Endothelial cell of umbilical vein (primary cell): Measurements from ENCODE around the gene SMG9. TPM values are rescaled to one million over a fixed set of nuclear protein-coding genes. Genes with fewer than 3 reads are reported as not detected.

Experiments used
- BruUV-seq: library from RNA; stranded (reverse); fragments of 400-500 nt; replicated peaks from 2 replicates; lab custom pipeline; 2021; lab: Mats Ljungman, UMichigan
- CTCF ChIA-PET: fragments of 300-600, 350-600 bp; sonication (Branson Sonifier 250); formaldehyde crosslinking; loops from one replicate; lab custom pipeline; 2021; ENCODE audit warnings: antibody characterized with exemption, inconsistent platforms; lab: Charles Lee
- POLR2A ChIA-PET: fragments of 300-600, 350-600 bp; sonication (Branson Sonifier 250); formaldehyde crosslinking; loops from one replicate; lab custom pipeline; 2021; ENCODE audit warnings: antibody characterized with exemption, inconsistent platforms; lab: Charles Lee
- DNase-seq: peaks from one replicate; pipeline ENCODE4 v3.0.0-alpha.2; 2011; ENCODE audit warnings: low read depth, low spot score
- FAIRE-seq: peaks from 2 replicates; lab custom pipeline; 2011; peaks lifted over from hg19 to GRCh38; lab: Jason Lieb, UNC
- H2AFZ ChIP-seq: 2 replicates; pipeline ENCODE4 v1.6.0; 2012; ENCODE audit warnings: low read depth, low read length, control low read depth, inconsistent platforms
- H3K27ac ChIP-seq: 2 replicates; pipeline ENCODE4 v1.5.1; 2011; ENCODE audit warnings: low read depth, mild to moderate bottlenecking, control low read depth, low read length, moderate library complexity; ENCODE audit not compliant: insufficient read depth
- H3K27me3 ChIP-seq, 2 experiments: 2 replicates each; pipeline versions ENCODE4 v1.6.0 to v1.6.1; 2011; ENCODE audit warnings: low read length in 2 of 2, mixed read lengths in 1 of 2; ENCODE audit not compliant: control insufficient read depth in 2 of 2, insufficient read depth in 2 of 2
- H3K36me3 ChIP-seq, 2 experiments: 2 replicates in 1 of 2; 3 replicates in 1 of 2; pipeline ENCODE4 v1.5.1; 2011; ENCODE audit warnings: low read length in 2 of 2, mild to moderate bottlenecking in 1 of 2, moderate library complexity in 1 of 2; ENCODE audit not compliant: control insufficient read depth in 2 of 2, insufficient read depth in 2 of 2; ENCODE audit errors: extremely low read depth in 1 of 2
- H3K4me1 ChIP-seq: 3 replicates; pipeline ENCODE4 v1.5.1; 2011; ENCODE audit warnings: mild to moderate bottlenecking, low read length; ENCODE audit not compliant: control insufficient read depth, insufficient read depth; ENCODE audit errors: extremely low read depth
- H3K4me2 ChIP-seq: 2 replicates; pipeline ENCODE4 v1.6.1; 2011; ENCODE audit warnings: low read length, control low read depth, mixed read lengths; ENCODE audit not compliant: insufficient read depth
- H3K4me3 ChIP-seq, 3 experiments: fragments of 200-600 bp in 1 of 3; sonication (generic), shearing (Covaris generic) in 1 of 3; replicated peaks in 1 of 3; 2 replicates each; pipeline ENCODE4 v1.5.1; 2011 to 2016; ENCODE audit warnings: control low read depth in 3 of 3, low read length in 3 of 3, mild to moderate bottlenecking in 2 of 3, inconsistent platforms in 1 of 3, low read depth in 1 of 3, moderate library complexity in 1 of 3; ENCODE audit not compliant: insufficient read depth in 1 of 3
- H3K79me2 ChIP-seq: 2 replicates; pipeline ENCODE4 v1.6.0; 2012; ENCODE audit warnings: low read length, inconsistent platforms; ENCODE audit not compliant: control insufficient read depth, insufficient read depth
- H3K9ac ChIP-seq: replicated peaks from 2 replicates; pipeline ENCODE3; 2011; ENCODE audit warnings: low read length, control low read depth; ENCODE audit not compliant: insufficient read depth; ENCODE audit errors: extremely low read depth
- H3K9me1 ChIP-seq: replicated peaks from 3 replicates; pipeline ENCODE4 v1.6.0; 2011; ENCODE audit warnings: mild to moderate bottlenecking, low read length; ENCODE audit not compliant: control insufficient read depth, insufficient read depth; ENCODE audit errors: extremely low read depth
- H3K9me3 ChIP-seq: replicated peaks from 2 replicates; pipeline ENCODE4 v1.5.1; 2012; ENCODE audit warnings: low read length, inconsistent platforms; ENCODE audit not compliant: control insufficient read depth, insufficient read depth
- H4K20me1 ChIP-seq: replicated peaks from 2 replicates; pipeline ENCODE3; 2011; ENCODE audit warnings: mild to moderate bottlenecking, low read length; ENCODE audit not compliant: control insufficient read depth, insufficient read depth; ENCODE audit errors: extremely low read depth
- CTCF ChIP-seq, 2 donors: IDR thresholded peaks; 1 replicate in 1 of 2; 2 replicates in 1 of 2; pipeline ENCODE4 v1.5.1; 2011; ENCODE audit warnings: low read length in 2 of 2, mild to moderate bottlenecking in 2 of 2, moderate library complexity in 2 of 2, control low read depth in 1 of 2, inconsistent platforms in 1 of 2, low read depth in 1 of 2; ENCODE audit not compliant: insufficient read depth in 1 of 2; ENCODE audit errors: extremely low read depth in 1 of 2
- EZH2 ChIP-seq: IDR thresholded peaks from 2 replicates; pipeline ENCODE4 v1.6.1; 2012; ENCODE audit warnings: borderline replicate concordance, low read depth, mild to moderate bottlenecking, moderate library complexity, low read length, inconsistent platforms; ENCODE audit not compliant: severe bottlenecking
- FOS ChIP-seq: IDR thresholded peaks from 2 replicates; pipeline ENCODE4 v1.6.1; 2011; ENCODE audit warnings: mild to moderate bottlenecking, low read length, moderate library complexity, borderline replicate concordance; ENCODE audit not compliant: insufficient read depth
- GATA2 ChIP-seq: IDR thresholded peaks from 2 replicates; pipeline ENCODE4 v1.7.0; 2011; ENCODE audit warnings: low read depth, mild to moderate bottlenecking, moderate library complexity, mixed read lengths, low read length; ENCODE audit not compliant: insufficient read length, insufficient read depth
- JUN ChIP-seq: IDR thresholded peaks from 2 replicates; pipeline ENCODE4 v1.6.1; 2011; ENCODE audit warnings: borderline replicate concordance, low read depth; ENCODE audit not compliant: insufficient read length, insufficient read depth
- MAX ChIP-seq: IDR thresholded peaks from 2 replicates; pipeline ENCODE4 v1.6.1; 2011; ENCODE audit not compliant: insufficient read depth, insufficient read length
- MYC ChIP-seq: IDR thresholded peaks from one replicate; pipeline ENCODE4 v1.6.1; 2011; ENCODE audit warnings: mild to moderate bottlenecking, low read depth, low read length
- POLR2A ChIP-seq: IDR thresholded peaks from 2 replicates; pipeline ENCODE4 v1.6.1; 2012; ENCODE audit warnings: low read depth, mild to moderate bottlenecking, control low read depth, low read length
- POLR2AphosphoS5 ChIP-seq: IDR thresholded peaks from 2 replicates; pipeline ENCODE4 v1.6.1; 2012; ENCODE audit warnings: low read depth, mild to moderate bottlenecking, control low read depth, low read length, moderate library complexity; ENCODE audit not compliant: insufficient read depth
- dilution Hi-C: fragments of 300-500 bp; cut with MboI; formaldehyde crosslinking; loops from one replicate; pipeline ENCODE4 v1.15.0; 2019; ENCODE audit warnings: low sequenced_read_pairs; ENCODE audit not compliant: extremely low pct_ligation_motif_present
- intact Hi-C: fragments of 100-400 bp; cut with micrococcal nuclease; formaldehyde crosslinking; loops from one replicate; pipeline ENCODE4 v1.10.0; 2022
- polyA plus RNA-seq, 4 experiments: library from polyadenylated mRNA; depleted of rRNA in 3 of 4; stranded (reverse) in 3 of 4; unstranded in 1 of 4; fragments of >200 nt; gene quantifications; 2 replicates each; pipeline versions ENCODE4 v1.2.1 to v1.2.3, GENCODE V29; 2011 to 2012; ENCODE audit warnings: missing spikeins in 1 of 4
- total RNA-seq: library from RNA; stranded (reverse); gene quantifications from 2 replicates; pipeline ENCODE4 v1.2.3, GENCODE V29; 2021

The SMG9 gene
- total and polyA plus RNA-seq, 2 donors (not counting 3 experiments of a cell fraction or from before 2014, with no cell fraction given): 25.5 to 45.0 TPM

- TF ChIP-seq MAX: no peak
- no peak for TF ChIP-seq GATA2
- no peak for TF ChIP-seq MYC
- TF ChIP-seq FOS: no peak
- no peak for TF ChIP-seq CTCF (IDR thresholded peaks at IDR 0.05; ENCODE audit: extremely low read depth in 1 of 2, insufficient read depth in 1 of 2, low read depth in 1 of 2, low read length in 2 of 2)
- TF ChIP-seq POLR2A: no peak
- TF ChIP-seq POLR2AphosphoS5: no peak
- TF ChIP-seq EZH2: no peak
- no peak for TF ChIP-seq JUN
- Histone ChIP-seq H2AFZ (no peak overlapping the region), H3K4me1 (peaks cover 5% of the 10 kb centered on the region), H4K20me1 (no peaks in the 10 kb centered on the region), H3K79me2 (no peaks in the 10 kb centered on the region), H3K9me1 (no peaks in the 10 kb centered on the region), H3K9ac (no peak overlapping the region), H3K36me3 (peaks cover 0 to 3% of the 10 kb centered on the region in 2 experiments), H3K4me2 (no peak overlapping the region), H3K27ac (no peak overlapping the region), H3K27me3 (no peaks in the 10 kb centered on the region), H3K9me3 (no peaks in the 10 kb centered on the region), H3K4me3 (no peak overlapping the region)
- FAIRE-seq (no peak), DNase-seq (no peak)
- CTCF ChIA-PET: interaction anchor here (1.0 to 5.7 kb wide), 9 partner anchors 13 to 85 kb away, joined by 3 to 50 read pairs (median 6); partner anchors contain the start of gene PLAUR
- dilution Hi-C loops: no loop called here
- intact Hi-C loops: loop anchor here (1.0 kb wide), 1 partner anchor 25 kb away; no protein-coding TSS in a partner anchor
- POLR2A ChIA-PET: interaction anchor here (1.4 kb wide), 1 partner anchor 56 kb away, joined by 6 read pairs; no protein-coding TSS in a partner anchor
- BruUV-seq: no TSS peak
These were observed 29.9 kb downstream of the SMG9 start for GRCh38 chr19:43724896-43725295.
